ENCODE data around the gene DOCK4. TPM values are rescaled to one million over a fixed set of nuclear protein-coding genes. Genes with fewer than 3 reads are reported as not detected.
"Not testable (repeated sequence)": the region's sequence is repeated elsewhere in the genome, so short reads cannot be mapped to it uniquely, and the experiment has no call there.

DOCK4 gene
- total RNA-seq, 1 donor from 2014 or later = 11.8 TPM

GRCh38 chr7:111918461-111918860 is 287.7 kb downstream of the DOCK4 start:
- DNase-seq (ENCODE audit: low spot score) (no peak), ATAC-seq (no peak)

DNA sequence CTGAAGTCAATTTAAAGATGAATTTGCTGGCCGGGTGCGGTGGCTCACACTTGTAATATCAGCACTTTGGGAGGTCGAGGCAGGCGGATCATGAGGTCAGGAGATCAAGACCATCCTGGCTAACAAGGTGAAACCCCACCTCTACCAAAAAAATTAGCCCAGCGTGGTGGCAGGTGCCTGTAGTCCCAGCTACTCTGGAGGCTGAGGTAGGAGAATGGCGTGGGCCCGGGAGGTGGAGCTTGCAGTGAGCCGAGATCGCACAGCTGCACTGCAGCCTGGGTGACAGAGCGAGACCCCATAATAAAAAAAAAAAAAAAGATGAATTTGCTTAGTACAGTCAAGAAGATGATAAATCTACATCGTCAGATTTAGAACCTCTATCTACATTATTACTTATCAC is 288.8 kb downstream of the DOCK4 start:
- ATAC-seq; DNase-seq (ENCODE audit: low spot score): not testable (repeated sequence)

- ATAC-seq (no peak), DNase-seq (ENCODE audit: low spot score) (no peak)
Measured at GRCh38 chr7:111914291-111914690, 291.9 kb downstream of the DOCK4 start.

GRCh38 chr7:111911166-111911961 is 294.8 kb downstream of the DOCK4 start:
- DNase-seq (ENCODE audit: low spot score) (no peak), ATAC-seq (no peak)

DNA sequence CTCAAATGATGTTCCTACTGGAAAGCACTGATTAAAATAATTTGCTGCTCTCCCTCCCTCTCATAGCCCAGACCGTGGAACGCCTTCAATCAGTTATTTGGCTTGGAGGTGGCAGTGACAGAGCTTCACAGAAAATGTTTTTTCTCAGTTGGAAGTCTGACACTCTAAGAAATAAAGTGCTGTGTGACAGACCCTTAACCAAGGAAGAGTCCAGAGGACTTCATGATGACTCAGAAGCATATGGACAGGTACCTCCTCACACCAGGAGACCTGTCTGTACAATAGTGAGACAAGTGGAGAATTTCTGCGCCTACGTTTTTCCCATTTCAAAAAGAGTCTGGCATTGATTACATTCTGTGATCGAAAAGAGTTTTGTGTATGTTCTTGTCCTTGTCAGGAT is 295.5 kb downstream of the DOCK4 start:
- ATAC-seq = no peak
- DNase-seq (ENCODE audit: low spot score) = no peak

- not testable (repeated sequence) for DNase-seq (ENCODE audit: low spot score); ATAC-seq
Measured at GRCh38 chr7:111908673-111909072, 297.5 kb downstream of the DOCK4 start.

GRCh38 chr7:111903797-111904196 is 302.4 kb downstream of the DOCK4 start:
- ATAC-seq = no peak

GRCh38 chr7:111903016-111903415 is 303.2 kb downstream of the DOCK4 start:
- ATAC-seq (no peak), DNase-seq (ENCODE audit: low spot score) (no peak)

More at GRCh38 chr7:111903797-111904196, 302.4 kb downstream of the DOCK4 start:
- no peak for DNase-seq (ENCODE audit: low spot score)

DNA sequence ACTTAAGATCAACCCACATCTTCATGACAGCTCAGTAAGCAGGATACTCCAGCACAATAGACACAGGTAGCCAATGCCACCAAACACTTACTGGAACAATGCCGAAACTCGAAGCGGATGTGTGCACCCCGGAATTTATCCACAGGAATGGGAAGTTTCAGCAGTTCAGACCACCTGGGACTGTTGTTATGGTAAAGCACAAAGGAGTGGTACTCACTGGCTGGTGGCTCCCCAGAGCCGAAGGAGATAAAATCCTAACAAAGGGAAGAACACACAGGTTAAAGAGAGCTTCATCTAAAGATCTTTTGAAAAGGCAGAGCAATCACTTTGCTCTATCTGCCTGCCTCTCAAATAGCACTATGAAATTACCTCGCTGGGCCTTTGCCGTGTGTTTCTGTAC is 305.9 kb downstream of the DOCK4 start:
- DNase-seq (ENCODE audit: low spot score) (no peak), ATAC-seq (no peak)

- DNase-seq (ENCODE audit: low spot score) = no peak
Measured at GRCh38 chr7:111895049-111895448, 311.1 kb downstream of the DOCK4 start.

DNA sequence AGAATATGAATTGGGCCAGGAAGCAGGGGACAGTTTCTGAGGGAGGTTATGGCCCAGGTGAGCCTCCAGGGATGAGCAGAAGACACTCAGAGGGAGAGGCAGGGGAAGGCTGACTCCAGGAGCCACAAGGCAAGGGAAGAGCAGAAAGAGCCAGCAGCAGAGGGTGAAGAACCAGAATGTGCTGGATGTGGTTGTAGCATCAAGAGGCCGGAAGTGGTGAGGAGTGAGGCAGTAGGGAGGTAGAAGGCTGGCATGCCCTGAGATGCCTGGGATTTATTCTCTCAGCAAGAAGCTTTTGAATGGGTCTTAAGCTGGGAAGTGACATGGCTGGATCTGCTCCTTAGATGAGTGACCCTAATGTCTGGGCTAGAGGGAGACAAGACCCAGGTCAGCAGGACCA is 311.7 kb downstream of the DOCK4 start:
- no peak for DNase-seq (ENCODE audit: low spot score)
- ATAC-seq = no peak

More at GRCh38 chr7:111895049-111895448, 311.1 kb downstream of the DOCK4 start:
- no peak for ATAC-seq

DNA sequence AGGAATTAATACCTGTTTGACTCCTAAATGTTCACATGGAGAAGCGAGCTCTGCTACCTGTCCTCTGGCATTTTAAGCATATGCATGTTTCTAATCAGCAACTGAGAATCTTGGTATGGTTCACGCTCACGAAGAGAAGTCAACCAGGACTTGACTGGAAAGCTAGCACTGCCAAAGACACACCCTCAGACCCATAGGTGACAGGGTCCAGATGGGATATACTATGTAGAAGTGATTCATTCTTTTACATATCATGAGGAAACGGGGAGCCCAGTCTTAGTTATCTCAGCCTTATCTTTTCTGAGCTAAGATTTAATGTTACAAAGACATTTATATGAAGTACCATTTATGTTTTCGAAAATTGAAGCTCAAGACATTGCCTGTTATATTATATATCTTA is 313.0 kb downstream of the DOCK4 start:
- ATAC-seq (no peak), DNase-seq (ENCODE audit: low spot score) (no peak)

GRCh38 chr7:111892588-111892987 is 313.6 kb downstream of the DOCK4 start:
- ATAC-seq (no peak), DNase-seq (ENCODE audit: low spot score) (no peak)

DNA sequence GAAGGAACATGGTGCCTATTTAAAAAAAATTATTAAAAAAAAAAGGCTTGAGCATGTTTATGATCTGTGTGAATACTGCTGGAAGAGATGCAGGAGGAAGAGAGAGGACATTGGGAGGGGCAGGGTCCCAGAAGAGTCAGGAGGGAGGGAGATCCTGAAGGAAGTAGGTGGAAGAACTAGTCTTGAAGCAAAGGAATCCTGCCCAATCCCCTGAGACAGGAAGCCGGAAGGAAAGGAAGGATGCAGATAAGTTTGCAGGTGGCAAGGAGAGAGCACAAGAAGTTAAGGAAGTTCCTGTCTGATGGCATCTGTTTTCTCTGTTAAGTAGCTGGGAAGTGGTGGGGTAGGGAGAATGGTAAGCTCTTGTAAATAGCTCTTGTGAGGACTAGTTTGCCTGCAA is 318.5 kb downstream of the DOCK4 start:
- DNase-seq (ENCODE audit: low spot score) = no peak
- ATAC-seq = no peak

DNA sequence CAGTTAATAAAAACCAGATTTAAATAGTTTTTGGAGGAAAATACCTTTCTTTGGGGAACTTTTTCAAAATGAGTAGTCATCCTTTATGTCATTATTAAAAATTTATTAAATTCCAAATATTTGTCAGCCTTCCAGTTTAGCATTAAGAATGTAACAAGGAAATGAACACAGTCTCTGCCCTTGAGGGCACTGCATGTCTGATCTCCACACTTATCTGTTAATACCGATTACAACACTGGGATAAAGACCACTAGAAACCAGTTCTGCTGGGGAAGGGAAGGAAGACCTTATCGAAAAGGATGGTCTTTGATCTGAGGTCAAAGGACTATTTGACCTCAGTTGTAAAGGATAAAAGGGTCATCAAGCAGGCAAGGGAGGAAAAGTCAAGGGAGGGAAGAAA is 320.0 kb downstream of the DOCK4 start:
- no peak for ATAC-seq
- no peak for DNase-seq (ENCODE audit: low spot score)

GRCh38 chr7:111883241-111883640 is 323.0 kb downstream of the DOCK4 start:
- ATAC-seq (no peak), DNase-seq (ENCODE audit: low spot score) (no peak)

GRCh38 chr7:111878785-111879184 is 327.4 kb downstream of the DOCK4 start:
- DNase-seq (ENCODE audit: low spot score) (no peak), ATAC-seq (no peak)

DNA sequence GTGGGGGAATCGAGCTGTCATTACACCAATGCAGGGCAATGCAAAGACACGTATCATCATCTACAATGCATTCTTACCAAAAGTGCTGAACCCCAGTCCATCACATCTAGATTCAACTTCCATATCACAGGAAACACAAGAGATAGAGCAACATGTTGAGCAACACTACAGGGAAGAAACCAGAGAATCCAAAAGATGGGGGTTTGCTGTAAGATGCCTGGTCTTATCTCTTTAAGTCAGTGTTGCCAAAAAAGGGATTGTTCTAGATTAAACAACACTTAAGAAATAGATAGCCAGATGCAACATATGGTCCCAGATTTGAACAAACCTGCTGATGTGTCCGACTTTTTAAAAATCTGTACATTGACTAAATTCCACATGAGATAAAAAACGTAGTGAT is 328.3 kb downstream of the DOCK4 start:
- DNase-seq (ENCODE audit: low spot score) = no peak
- ATAC-seq = no peak

DNA sequence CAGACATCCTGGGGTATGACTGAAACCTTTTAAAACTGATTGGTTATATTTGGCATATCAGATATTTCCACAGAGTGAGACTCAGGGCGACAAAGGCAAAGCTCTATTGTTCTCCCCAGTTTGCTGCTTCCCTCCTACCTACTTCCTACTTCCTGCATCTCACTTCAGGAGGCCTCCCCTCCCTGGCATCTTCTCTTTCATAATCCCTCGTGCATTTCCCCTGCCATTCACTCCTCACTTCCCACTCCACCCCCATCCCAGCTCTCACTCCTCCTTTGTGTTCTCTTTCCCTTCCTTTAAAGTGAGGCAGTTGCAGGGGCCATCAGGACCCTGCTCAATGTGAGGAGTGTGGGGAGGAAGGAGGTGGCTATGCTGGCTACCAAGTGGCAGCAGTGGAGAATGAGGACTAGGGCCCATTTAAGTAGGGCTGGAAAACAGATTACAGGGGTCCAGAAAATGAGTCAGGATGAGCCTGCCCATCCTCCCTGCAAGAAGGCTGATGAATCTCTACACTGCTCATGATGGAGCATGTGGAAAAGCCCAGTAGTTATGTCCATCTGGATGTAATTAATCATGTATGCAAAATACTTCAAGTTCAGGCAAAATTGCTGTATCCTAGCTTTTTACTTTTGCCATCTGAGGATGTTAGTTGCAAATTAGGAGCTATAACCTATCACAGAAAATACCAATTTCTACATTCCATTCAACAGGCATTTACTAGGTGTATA is 332.1 kb downstream of the DOCK4 start:
- ATAC-seq = no peak
- no peak for DNase-seq (ENCODE audit: low spot score)

DNA sequence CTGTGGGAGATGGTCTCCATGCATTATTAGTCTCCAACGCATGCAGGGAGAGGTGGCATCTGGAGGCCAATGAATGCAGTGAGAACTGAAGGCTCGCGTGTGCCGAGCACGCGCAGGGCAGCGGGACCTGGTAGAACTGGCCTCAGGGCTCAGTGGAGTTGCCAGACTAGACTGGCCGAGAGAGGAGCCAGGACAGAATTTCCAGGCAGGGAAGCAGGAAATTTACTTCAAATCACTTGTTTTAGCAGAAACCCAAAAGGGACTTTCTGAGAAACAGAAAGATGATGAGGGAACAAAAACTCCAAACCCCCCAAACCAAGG is 332.9 kb downstream of the DOCK4 start:
- no peak for DNase-seq (ENCODE audit: low spot score)
- ATAC-seq = no peak

- DNase-seq (ENCODE audit: low spot score) = no peak
Measured at GRCh38 chr7:111872450-111873325, 333.5 kb downstream of the DOCK4 start.

More at GRCh38 chr7:111872450-111873325, 333.5 kb downstream of the DOCK4 start:
- ATAC-seq = peak; percentile 62
